HFFc6 (cell line): ENCODE data around the gene CHST2. TPM values are rescaled to one million over a fixed set of nuclear protein-coding genes. Genes with fewer than 3 reads are reported as not detected.

Source experiments
- DNase-seq: peaks from one replicate; pipeline ENCODE4 v3.0.0-alpha.2; 2018
- H3K27ac Mint-ChIP-seq: 2 replicates; pipeline ENCODE4 v1.8.0; 2020; ENCODE audit warnings: mild to moderate bottlenecking, mixed read lengths
- H3K27me3 Mint-ChIP-seq: 2 replicates; pipeline ENCODE4 v1.8.0; 2021; ENCODE audit warnings: mild to moderate bottlenecking, moderate library complexity, mixed read lengths; ENCODE audit not compliant: insufficient read depth
- H3K36me3 Mint-ChIP-seq: 2 replicates; pipeline ENCODE4 v1.8.0; 2021; ENCODE audit warnings: low read depth, mixed read lengths
- H3K4me1 Mint-ChIP-seq: 2 replicates; pipeline ENCODE4 v1.8.0; 2020; ENCODE audit warnings: low read depth, mixed read lengths
- H3K4me3 Mint-ChIP-seq: 2 replicates; pipeline ENCODE4 v1.8.0; 2020; ENCODE audit warnings: mild to moderate bottlenecking, moderate library complexity, mixed read lengths
- H3K9me3 Mint-ChIP-seq: 2 replicates; pipeline ENCODE4 v1.8.0; 2020; ENCODE audit warnings: mild to moderate bottlenecking, mixed read lengths
- CTCF ChIP-seq: fragments of 200-600 bp; sonication (generic); IDR thresholded peaks from 2 replicates; pipeline ENCODE4 v1.5.0; 2021; ENCODE audit warnings: antibody characterized with exemption, mild to moderate bottlenecking
- total RNA-seq, 6 experiments: library from RNA; stranded (reverse); fragmentation: NEBNext Ultra II Directional; extraction: Animal tissue kit (Norgen Biotek cat#: 25700); gene quantifications; 2 replicates in 1 of 6; 3 replicates in 5 of 6; pipeline ENCODE4 v1.2.3, GENCODE V29; 2021

CHST2 gene
- total RNA-seq, 6 experiments from 2014 or later = 2.6 to 4.3 (median 3.8) TPM

GRCh38 chr3:143138953-143139352, 19.4 kb downstream of the CHST2 start:
- no peak for DNase-seq
- Mint-ChIP-seq H3K36me3 (peaks cover 4% of the 10 kb centered on the region; the same call in 1 of the 2 replicates), H3K9me3 (no peaks in the 10 kb centered on the region), H3K27ac (no peak overlapping the region), H3K4me3 (no peak overlapping the region), H3K4me1 (peaks cover 51% of the 10 kb centered on the region), H3K27me3 (no peaks in the 10 kb centered on the region; the same call in 1 of the 2 replicates)
- no peak for TF ChIP-seq CTCF

GRCh38 chr3:143139762-143140161, 20.2 kb downstream of the CHST2 start:
- Mint-ChIP-seq H3K27ac (peak overlapping the region; percentile 44), H3K27me3 (no peaks in the 10 kb centered on the region; the same call in 1 of the 2 replicates), H3K4me1 (peaks cover 43% of the 10 kb centered on the region), H3K9me3 (no peaks in the 10 kb centered on the region), H3K4me3 (peak overlapping the region; percentile 46), H3K36me3 (peaks cover 4% of the 10 kb centered on the region; the same call in 1 of the 2 replicates)
- peak; percentile 15 for DNase-seq
- no peak for TF ChIP-seq CTCF

DNA sequence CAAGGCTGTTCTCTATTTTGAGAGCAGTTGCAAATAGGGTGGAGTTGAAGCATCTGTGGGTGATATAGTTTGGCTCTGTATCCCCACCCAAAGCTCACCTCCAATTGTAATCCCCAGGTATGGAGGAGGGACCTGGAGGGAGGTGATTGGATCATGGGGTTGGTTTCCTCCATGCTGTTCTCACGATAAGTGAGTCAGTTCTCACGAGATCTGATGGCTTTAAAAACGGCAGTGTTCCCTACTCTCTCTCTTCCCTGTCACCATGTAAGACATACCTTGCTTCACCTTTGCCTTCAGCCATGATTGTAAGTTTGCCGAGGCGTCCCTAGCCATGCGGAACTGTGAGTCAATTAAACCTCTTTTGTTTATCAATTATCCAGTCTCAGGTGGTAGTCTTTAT, 21.0 kb downstream of the CHST2 start:
- H3K27ac Mint-ChIP-seq = no peak overlapping the region
- H3K27me3 Mint-ChIP-seq = no peaks in the 10 kb centered on the region; the same call in 1 of the 2 replicates

GRCh38 chr3:143142354-143142753, 22.8 kb downstream of the CHST2 start:
- H3K27ac Mint-ChIP-seq = no peak overlapping the region
- DNase-seq = no peak
- no peaks in the 10 kb centered on the region; the same call in 1 of the 2 replicates for H3K27me3 Mint-ChIP-seq
- no peaks in the 10 kb centered on the region for H3K9me3 Mint-ChIP-seq
- H3K36me3 Mint-ChIP-seq = peaks cover 4% of the 10 kb centered on the region; the same call in 1 of the 2 replicates
- TF ChIP-seq CTCF = no peak
- peaks cover 36% of the 10 kb centered on the region for H3K4me1 Mint-ChIP-seq
- H3K4me3 Mint-ChIP-seq = no peak overlapping the region

More for the DNA sequence above, 21.0 kb downstream of the CHST2 start:
- no peak for DNase-seq
- peaks cover 35% of the 10 kb centered on the region for H3K4me1 Mint-ChIP-seq
- no peak for TF ChIP-seq CTCF
- H3K36me3 Mint-ChIP-seq = peaks cover 4% of the 10 kb centered on the region; the same call in 1 of the 2 replicates
- H3K9me3 Mint-ChIP-seq = no peaks in the 10 kb centered on the region
- no peak overlapping the region for H3K4me3 Mint-ChIP-seq

DNA sequence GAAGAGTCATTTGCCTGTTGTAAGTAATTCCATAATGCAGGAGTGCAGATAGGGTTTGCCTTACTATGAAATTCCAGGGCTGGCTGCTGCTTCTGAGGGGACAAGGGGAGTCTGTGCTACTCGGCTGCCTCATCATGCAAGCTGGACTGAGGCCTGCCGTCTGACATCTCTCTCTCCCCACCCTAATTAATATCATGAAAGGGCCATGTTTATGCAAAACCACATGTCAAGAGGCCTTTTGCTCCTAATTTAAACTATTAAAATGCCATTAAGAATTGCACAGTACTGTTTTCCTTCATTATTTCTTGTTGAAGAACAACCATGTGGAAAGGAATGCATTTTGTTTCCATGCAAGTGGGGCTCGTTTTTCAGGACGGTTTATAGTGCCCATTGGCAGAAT, 26.3 kb downstream of the CHST2 start:
- H3K27me3 Mint-ChIP-seq = no peaks in the 10 kb centered on the region; the same call in 1 of the 2 replicates
- no peaks in the 10 kb centered on the region; the same call in 1 of the 2 replicates for H3K36me3 Mint-ChIP-seq
- TF ChIP-seq CTCF = no peak
- peaks cover 15% of the 10 kb centered on the region for H3K4me1 Mint-ChIP-seq
- H3K27ac Mint-ChIP-seq = no peak overlapping the region
- H3K4me3 Mint-ChIP-seq = no peak overlapping the region
- H3K9me3 Mint-ChIP-seq = no peaks in the 10 kb centered on the region
- no peak for DNase-seq
